Endodermal cell (in vitro differentiated cells): ENCODE measurements around the gene SPEN. TPM values are rescaled to one million over a fixed set of nuclear protein-coding genes. Genes with fewer than 3 reads are reported as not detected.

ENCODE experiments used
- DNase-seq: peaks from one replicate; pipeline ENCODE4 v3.0.0-alpha.2; 2017
- H3K27ac ChIP-seq: 2 replicates; pipeline ENCODE4 v1.5.1; 2013; ENCODE audit warnings: mild to moderate bottlenecking, low read depth, low read length, moderate library complexity
- H3K27me3 ChIP-seq: 2 replicates; pipeline ENCODE4 v1.6.1; 2013; ENCODE audit warnings: mild to moderate bottlenecking, low read length, moderate library complexity; ENCODE audit not compliant: insufficient read depth, control insufficient read depth, poor library complexity, severe bottlenecking
- H3K36me3 ChIP-seq: 2 replicates; pipeline ENCODE4 v1.7.0; 2013; ENCODE audit warnings: mild to moderate bottlenecking, low read length, moderate library complexity; ENCODE audit not compliant: control insufficient read depth, insufficient read depth
- H3K4me1 ChIP-seq: one replicate; pipeline ENCODE4 v1.7.0; 2013; ENCODE audit warnings: low read length; ENCODE audit not compliant: control insufficient read depth, insufficient read depth
- H3K4me3 ChIP-seq: 2 replicates; pipeline ENCODE4 v1.5.1; 2013; ENCODE audit warnings: mild to moderate bottlenecking, low read length, moderate library complexity
- H3K9ac ChIP-seq: 2 replicates; pipeline ENCODE4 v1.6.1; 2013; ENCODE audit warnings: mild to moderate bottlenecking, low read length, moderate library complexity; ENCODE audit not compliant: poor library complexity, severe bottlenecking; ENCODE audit errors: extremely low read depth
- H3K9me3 ChIP-seq: 2 replicates; pipeline ENCODE4 v1.6.1; 2013; ENCODE audit warnings: mild to moderate bottlenecking, low read length, moderate library complexity; ENCODE audit not compliant: control insufficient read depth
- H3K27ac Mint-ChIP-seq: 2 replicates; pipeline ENCODE4 v1.8.0; 2020; ENCODE audit warnings: mixed read lengths
- H3K27me3 Mint-ChIP-seq: 2 replicates; pipeline ENCODE4 v1.8.0; 2021; ENCODE audit warnings: mild to moderate bottlenecking, mixed read lengths; ENCODE audit not compliant: insufficient read depth
- H3K36me3 Mint-ChIP-seq: 2 replicates; pipeline ENCODE4 v1.8.0; 2020; ENCODE audit warnings: low read depth, mixed read lengths
- H3K4me1 Mint-ChIP-seq: 2 replicates; pipeline ENCODE4 v1.8.0; 2020; ENCODE audit warnings: mixed read lengths
- H3K4me3 Mint-ChIP-seq: 2 replicates; pipeline ENCODE4 v1.8.0; 2020; ENCODE audit warnings: mild to moderate bottlenecking, moderate library complexity, mixed read lengths
- H3K9me3 Mint-ChIP-seq: 2 replicates; pipeline ENCODE4 v1.8.0; 2020; ENCODE audit warnings: mild to moderate bottlenecking, mixed read lengths
- CTCF ChIP-seq: fragments of 200-600 bp; sonication (generic); conservative IDR thresholded peaks from 2 replicates; pipeline ENCODE4 v1.5.0; 2021; ENCODE audit warnings: antibody characterized with exemption, mild to moderate bottlenecking
- WGBS, 2 experiments: methylation state at CpG; one replicate each; pipeline versions ENCODE4 v1.1.5 to v1.1.7; 2013; ENCODE audit warnings: missing lambda C conversion rate in 2 of 2, mixed read lengths in 1 of 2; ENCODE audit not compliant: insufficient coverage in 1 of 2, insufficient read length in 1 of 2; 5-methylcytosine and 5-hydroxymethylcytosine counted together
- total RNA-seq, 2 donors: library from RNA; stranded (reverse); fragmentation: NEBNext Ultra II Directional in 1 of 2; extraction: Animal tissue kit (Norgen Biotek cat#: 25700) in 1 of 2; gene quantifications; 2 replicates in 1 of 2; 3 replicates in 1 of 2; pipeline ENCODE4 v1.2.1, GENCODE V29; 2021

Gene SPEN
- total RNA-seq, 2 donors from 2014 or later = 61.5 to 71.9 TPM

GRCh38 chr1:15981679-15982078, 134.2 kb downstream of the SPEN start:
- peaks cover 1% of the 10 kb centered on the region for H3K9me3 ChIP-seq
- no peak overlapping the region for H3K27ac ChIP-seq
- H3K4me1 Mint-ChIP-seq = no peaks in the 10 kb centered on the region
- H3K36me3 Mint-ChIP-seq = no peaks in the 10 kb centered on the region
- TF ChIP-seq CTCF = no peak
- H3K4me3 Mint-ChIP-seq = no peak overlapping the region
- peaks cover 6% of the 10 kb centered on the region for H3K27me3 ChIP-seq
- H3K36me3 ChIP-seq = no peaks in the 10 kb centered on the region
- H3K4me3 ChIP-seq = no peak overlapping the region
- no peak overlapping the region for H3K9ac ChIP-seq
- no peak overlapping the region for H3K27ac Mint-ChIP-seq
- 77 to 86% methylated on average over 2 to 3 of the region's 3 CpGs for WGBS, 2 experiments
- DNase-seq = no peak
- H3K27me3 Mint-ChIP-seq = peaks cover 25% of the 10 kb centered on the region
- H3K9me3 Mint-ChIP-seq = peaks cover 1% of the 10 kb centered on the region
- no peaks in the 10 kb centered on the region for H3K4me1 ChIP-seq

GRCh38 chr1:15983275-15983674, 135.8 kb downstream of the SPEN start:
- H3K4me3 Mint-ChIP-seq = no peak overlapping the region
- Histone ChIP-seq H3K4me3 (no peak overlapping the region), H3K9ac (no peak overlapping the region), H3K36me3 (no peaks in the 10 kb centered on the region), H3K9me3 (no peaks in the 10 kb centered on the region), H3K4me1 (no peaks in the 10 kb centered on the region), H3K27ac (no peak overlapping the region), H3K27me3 (peaks cover 6% of the 10 kb centered on the region)
- no peaks in the 10 kb centered on the region for H3K36me3 Mint-ChIP-seq
- no peak for DNase-seq
- 43 to 59% methylated on average over 1 of the region's 1 CpG for WGBS, 2 experiments
- H3K4me1 Mint-ChIP-seq = no peaks in the 10 kb centered on the region
- H3K27ac Mint-ChIP-seq = no peak overlapping the region
- H3K27me3 Mint-ChIP-seq = peaks cover 27% of the 10 kb centered on the region
- no peak for TF ChIP-seq CTCF
- no peaks in the 10 kb centered on the region for H3K9me3 Mint-ChIP-seq

DNA sequence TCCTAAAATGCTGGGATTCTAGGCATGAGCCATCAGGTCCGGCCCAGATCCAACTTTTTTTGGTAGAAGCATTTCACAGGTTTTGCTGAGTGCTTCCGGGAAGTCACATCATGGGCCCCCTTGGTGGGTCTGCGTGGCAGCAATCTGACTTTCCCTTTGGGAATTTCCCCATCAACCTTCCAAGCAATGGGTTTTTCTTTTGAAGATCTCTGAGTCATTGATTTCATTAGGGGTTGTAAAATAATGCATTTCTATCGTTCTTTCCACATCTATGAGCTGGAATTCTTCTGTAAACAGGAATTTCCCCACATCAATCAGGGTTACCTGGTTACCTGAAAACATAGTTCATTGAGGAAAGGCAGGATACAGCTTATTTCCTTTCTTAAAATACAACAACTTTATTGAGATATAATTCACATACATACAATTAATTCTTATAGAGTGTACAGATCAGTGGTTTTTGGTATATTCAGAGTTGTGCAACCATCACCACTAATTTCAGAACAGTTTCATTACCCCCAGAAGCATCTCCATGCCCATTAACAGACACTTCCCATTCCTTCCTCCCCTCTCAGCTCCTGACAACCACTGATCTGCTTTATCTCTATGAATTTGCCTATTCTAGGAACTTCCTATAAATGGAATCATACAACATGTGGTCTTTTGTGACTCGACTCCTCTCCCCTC, 138.2 kb downstream of the SPEN start:
- Mint-ChIP-seq H3K27ac (no peak overlapping the region), H3K9me3 (no peaks in the 10 kb centered on the region), H3K4me1 (no peaks in the 10 kb centered on the region), H3K36me3 (no peaks in the 10 kb centered on the region), H3K27me3 (peaks cover 22% of the 10 kb centered on the region), H3K4me3 (no peak overlapping the region)
- Histone ChIP-seq H3K27me3 (peaks cover 6% of the 10 kb centered on the region), H3K4me1 (no peaks in the 10 kb centered on the region), H3K9ac (no peak overlapping the region), H3K9me3 (no peaks in the 10 kb centered on the region), H3K4me3 (no peak overlapping the region), H3K36me3 (no peaks in the 10 kb centered on the region), H3K27ac (no peak overlapping the region)
- no peak for TF ChIP-seq CTCF
- DNase-seq = no peak
- 77 to 83% methylated on average over 3 to 5 of the region's 5 CpGs for WGBS, 2 experiments
